KG1 (cell line): ENCODE measurements around the gene HS3ST2.
A peak's percentile ranks its signal among the peaks of the same experiment; 100 is the strongest.
"Not testable (repeated sequence)": the region's sequence is repeated elsewhere in the genome, so short reads cannot be mapped to it uniquely, and the experiment has no call there.

Experiments
- DNase-seq: peaks from one replicate; lab custom pipeline; 2025; lab: John Stamatoyannopoulos, UW

The HS3ST2 gene

GRCh38 chr16:22813223-22813947 is 577 bp upstream of the HS3ST2 start:
- peak; percentile 4 for DNase-seq

- DNase-seq, result no peak
These were observed 746 bp downstream of the HS3ST2 start for GRCh38 chr16:22814711-22815105.

- DNase-seq, result no peak
These were observed 1.9 kb downstream of the HS3ST2 start for GRCh38 chr16:22815863-22816262.

- DNase-seq, result no peak
These were observed 2.5 kb downstream of the HS3ST2 start for GRCh38 chr16:22816475-22816874.

GRCh38 chr16:22818736-22819135 is 4.8 kb downstream of the HS3ST2 start:
- DNase-seq, result not testable (repeated sequence)

- no peak for DNase-seq
These were observed 24.7 kb downstream of the HS3ST2 start for GRCh38 chr16:22838681-22839080.

GRCh38 chr16:22842031-22842430 is 28.1 kb downstream of the HS3ST2 start:
- not testable (repeated sequence) for DNase-seq

GRCh38 chr16:22843122-22843521 is 29.2 kb downstream of the HS3ST2 start:
- DNase-seq, result no peak

- no peak for DNase-seq
These were observed 29.9 kb downstream of the HS3ST2 start for GRCh38 chr16:22843856-22844255.

- no peak for DNase-seq
These were observed 30.5 kb downstream of the HS3ST2 start for GRCh38 chr16:22844416-22844815.

- no peak for DNase-seq
These were observed 33.1 kb downstream of the HS3ST2 start for GRCh38 chr16:22847100-22847499.

GRCh38 chr16:22847690-22848089 is 33.7 kb downstream of the HS3ST2 start:
- DNase-seq, result no peak

GRCh38 chr16:22848451-22848850 is 34.5 kb downstream of the HS3ST2 start:
- DNase-seq, result no peak

- no peak for DNase-seq
These were observed 35.6 kb downstream of the HS3ST2 start for GRCh38 chr16:22849517-22849916.

GRCh38 chr16:22855231-22855630 is 41.3 kb downstream of the HS3ST2 start:
- no peak for DNase-seq

- DNase-seq, result no peak
These were observed 43.5 kb downstream of the HS3ST2 start for GRCh38 chr16:22857296-22858025.

- no peak for DNase-seq
These were observed 46.0 kb downstream of the HS3ST2 start for GRCh38 chr16:22859925-22860324.

- no peak for DNase-seq
These were observed 47.6 kb downstream of the HS3ST2 start for GRCh38 chr16:22861580-22861979.

- no peak for DNase-seq
These were observed 48.1 kb downstream of the HS3ST2 start for GRCh38 chr16:22862046-22862445.

- DNase-seq, result no peak
These were observed 50.4 kb downstream of the HS3ST2 start for GRCh38 chr16:22864375-22864774.

GRCh38 chr16:22868593-22869224 is 54.7 kb downstream of the HS3ST2 start:
- DNase-seq, result no peak

- DNase-seq, result no peak
These were observed 57.9 kb downstream of the HS3ST2 start for GRCh38 chr16:22871861-22872260.

GRCh38 chr16:22874394-22874793 is 60.4 kb downstream of the HS3ST2 start:
- no peak for DNase-seq
